Osteocyte (in vitro differentiated cells): ENCODE results near the gene PRKCE. TPM values are rescaled to one million over a fixed set of nuclear protein-coding genes. Genes with fewer than 3 reads are reported as not detected.

Source experiments
- DNase-seq: peaks from one replicate; pipeline ENCODE4 v3.0.0; 2021; ENCODE audit warnings: mixed read lengths; ENCODE audit not compliant: unreplicated experiment; ENCODE audit errors: extremely low spot score
- H3K27ac Mint-ChIP-seq: one replicate; pipeline ENCODE4 v1.8.0; 2021; ENCODE audit warnings: mild to moderate bottlenecking, mixed read lengths; ENCODE audit not compliant: unreplicated experiment
- H3K27me3 Mint-ChIP-seq: one replicate; pipeline ENCODE4 v1.8.0; 2021; ENCODE audit warnings: mixed read lengths; ENCODE audit not compliant: unreplicated experiment
- H3K36me3 Mint-ChIP-seq: one replicate; pipeline ENCODE4 v1.8.0; 2021; ENCODE audit warnings: mixed read lengths; ENCODE audit not compliant: unreplicated experiment
- H3K4me1 Mint-ChIP-seq: one replicate; pipeline ENCODE4 v1.8.0; 2021; ENCODE audit warnings: mixed read lengths; ENCODE audit not compliant: unreplicated experiment
- H3K4me3 Mint-ChIP-seq: one replicate; pipeline ENCODE4 v1.8.0; 2021; ENCODE audit warnings: mild to moderate bottlenecking, moderate library complexity, mixed read lengths; ENCODE audit not compliant: unreplicated experiment
- H3K9me3 Mint-ChIP-seq: one replicate; pipeline ENCODE4 v1.8.0; 2021; ENCODE audit warnings: mixed read lengths; ENCODE audit not compliant: unreplicated experiment
- CTCF ChIP-seq: fragments of 200-600 bp; sonication (generic); IDR thresholded peaks from 2 replicates; pipeline ENCODE4 v1.5.0; 2021; ENCODE audit warnings: antibody characterized with exemption, mild to moderate bottlenecking, moderate library complexity
- total RNA-seq: library from RNA; stranded (reverse); gene quantifications from 2 replicates; pipeline ENCODE4 v1.2.1, GENCODE V29; 2021

Gene PRKCE
- total RNA-seq, 1 donor from 2014 or later = 13.8 TPM

DNA sequence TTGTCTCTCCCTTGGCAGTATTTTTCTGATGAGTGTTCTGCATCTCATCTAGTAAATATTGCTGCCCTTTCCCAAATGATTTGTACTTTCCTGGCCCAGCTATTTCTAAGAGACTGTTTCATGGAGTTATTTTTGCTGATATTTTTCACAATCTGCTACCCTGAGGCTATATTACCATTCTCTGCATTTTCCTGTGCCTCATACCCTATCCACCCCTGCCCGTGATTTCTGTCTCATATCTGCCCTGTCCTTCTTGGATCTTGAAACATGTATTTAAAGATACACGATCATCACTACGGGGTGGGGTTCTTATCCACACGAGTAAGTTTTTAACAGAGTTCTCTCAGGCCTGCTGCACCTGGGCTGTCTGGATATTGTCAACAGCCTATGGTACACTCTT lies 556.1 kb downstream of the PRKCE start:
- Mint-ChIP-seq H3K27me3 (peaks cover 27% of the 10 kb centered on the region), H3K27ac (no peak overlapping the region), H3K9me3 (peaks cover 34% of the 10 kb centered on the region), H3K4me3 (no peak overlapping the region), H3K4me1 (no peaks in the 10 kb centered on the region), H3K36me3 (peaks cover 3% of the 10 kb centered on the region)
- no peak for TF ChIP-seq CTCF
- no peak for DNase-seq

DNA sequence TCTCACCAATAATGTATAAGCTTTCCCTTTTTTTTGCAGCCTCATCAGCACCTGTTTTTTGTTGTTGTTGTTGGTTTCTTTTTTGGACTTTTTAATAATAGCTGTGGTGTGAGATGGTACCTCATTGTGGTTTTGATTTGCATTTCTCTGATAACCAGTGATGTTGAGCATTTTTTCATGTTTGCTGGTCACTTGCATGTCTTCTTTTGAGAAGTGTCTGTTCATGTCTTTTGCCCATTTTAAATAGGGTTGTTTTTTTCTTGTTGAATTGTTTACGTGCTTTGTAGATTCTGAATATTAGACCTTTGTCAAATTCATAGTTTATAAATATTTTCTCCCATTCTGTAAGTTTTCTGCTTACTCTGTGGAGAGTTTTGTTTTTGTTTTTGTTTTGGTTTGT lies 557.3 kb downstream of the PRKCE start:
- TF ChIP-seq CTCF = no peak
- Mint-ChIP-seq H3K36me3 (peaks cover 3% of the 10 kb centered on the region), H3K9me3 (peaks cover 46% of the 10 kb centered on the region), H3K4me3 (no peak overlapping the region), H3K4me1 (no peaks in the 10 kb centered on the region), H3K27me3 (peaks cover 39% of the 10 kb centered on the region), H3K27ac (no peak overlapping the region)
- DNase-seq = no peak

GRCh38 chr2:46210063-46210462 lies 558.6 kb downstream of the PRKCE start:
- DNase-seq = no peak
- Mint-ChIP-seq H3K4me3 (no peak overlapping the region), H3K9me3 (peaks cover 56% of the 10 kb centered on the region), H3K27ac (no peak overlapping the region), H3K36me3 (peaks cover 4% of the 10 kb centered on the region), H3K27me3 (peaks cover 48% of the 10 kb centered on the region), H3K4me1 (no peaks in the 10 kb centered on the region)
- no peak for TF ChIP-seq CTCF

- no peak overlapping the region for H3K27ac Mint-ChIP-seq
- TF ChIP-seq CTCF = no peak
- H3K4me3 Mint-ChIP-seq = no peak overlapping the region
Measured at GRCh38 chr2:46211461-46211860, 560.0 kb downstream of the PRKCE start.

GRCh38 chr2:46213906-46214305 lies 562.4 kb downstream of the PRKCE start:
- DNase-seq = no peak
- no peak overlapping the region for H3K27ac Mint-ChIP-seq
- H3K9me3 Mint-ChIP-seq = peaks cover 62% of the 10 kb centered on the region
- no peaks in the 10 kb centered on the region for H3K4me1 Mint-ChIP-seq
- no peak overlapping the region for H3K4me3 Mint-ChIP-seq
- peaks cover 14% of the 10 kb centered on the region for H3K36me3 Mint-ChIP-seq
- no peak for TF ChIP-seq CTCF
- peaks cover 51% of the 10 kb centered on the region for H3K27me3 Mint-ChIP-seq

More at GRCh38 chr2:46211461-46211860, 560.0 kb downstream of the PRKCE start:
- Mint-ChIP-seq H3K27me3 (peaks cover 57% of the 10 kb centered on the region), H3K36me3 (peaks cover 14% of the 10 kb centered on the region), H3K4me1 (no peaks in the 10 kb centered on the region), H3K9me3 (peaks cover 67% of the 10 kb centered on the region)
- no peak for DNase-seq
